ENCODE measurements around the gene STRADB. TPM values are rescaled to one million over a fixed set of nuclear protein-coding genes. Genes with fewer than 3 reads are reported as not detected.

The STRADB gene
- total and polyA plus RNA-seq, 2 experiments from 2014 or later: 35.9 to 37.1 TPM

- TF ChIP-seq, protein P1, sequence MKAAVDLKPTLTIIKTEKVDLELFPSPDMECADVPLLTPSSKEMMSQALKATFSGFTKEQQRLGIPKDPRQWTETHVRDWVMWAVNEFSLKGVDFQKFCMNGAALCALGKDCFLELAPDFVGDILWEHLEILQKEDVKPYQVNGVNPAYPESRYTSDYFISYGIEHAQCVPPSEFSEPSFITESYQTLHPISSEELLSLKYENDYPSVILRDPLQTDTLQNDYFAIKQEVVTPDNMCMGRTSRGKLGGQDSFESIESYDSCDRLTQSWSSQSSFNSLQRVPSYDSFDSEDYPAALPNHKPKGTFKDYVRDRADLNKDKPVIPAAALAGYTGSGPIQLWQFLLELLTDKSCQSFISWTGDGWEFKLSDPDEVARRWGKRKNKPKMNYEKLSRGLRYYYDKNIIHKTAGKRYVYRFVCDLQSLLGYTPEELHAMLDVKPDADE (IDR thresholded peaks at IDR 0.05): no peak
- TF ChIP-seq, protein P2, sequence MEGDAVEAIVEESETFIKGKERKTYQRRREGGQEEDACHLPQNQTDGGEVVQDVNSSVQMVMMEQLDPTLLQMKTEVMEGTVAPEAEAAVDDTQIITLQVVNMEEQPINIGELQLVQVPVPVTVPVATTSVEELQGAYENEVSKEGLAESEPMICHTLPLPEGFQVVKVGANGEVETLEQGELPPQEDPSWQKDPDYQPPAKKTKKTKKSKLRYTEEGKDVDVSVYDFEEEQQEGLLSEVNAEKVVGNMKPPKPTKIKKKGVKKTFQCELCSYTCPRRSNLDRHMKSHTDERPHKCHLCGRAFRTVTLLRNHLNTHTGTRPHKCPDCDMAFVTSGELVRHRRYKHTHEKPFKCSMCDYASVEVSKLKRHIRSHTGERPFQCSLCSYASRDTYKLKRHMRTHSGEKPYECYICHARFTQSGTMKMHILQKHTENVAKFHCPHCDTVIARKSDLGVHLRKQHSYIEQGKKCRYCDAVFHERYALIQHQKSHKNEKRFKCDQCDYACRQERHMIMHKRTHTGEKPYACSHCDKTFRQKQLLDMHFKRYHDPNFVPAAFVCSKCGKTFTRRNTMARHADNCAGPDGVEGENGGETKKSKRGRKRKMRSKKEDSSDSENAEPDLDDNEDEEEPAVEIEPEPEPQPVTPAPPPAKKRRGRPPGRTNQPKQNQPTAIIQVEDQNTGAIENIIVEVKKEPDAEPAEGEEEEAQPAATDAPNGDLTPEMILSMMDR (conservative IDR thresholded peaks at IDR 0.05; ENCODE audit: low read depth in 2 of 2): no peak
- TF ChIP-seq JUNB (IDR thresholded peaks at IDR 0.05; ENCODE audit: unreplicated experiment) (no peak), POLR2AphosphoS5 (IDR thresholded peaks at IDR 0.05; ENCODE audit: low read depth) (no peak), EZH2phosphoT487 (IDR thresholded peaks at IDR 0.05; ENCODE audit: unreplicated experiment) (no peak)
Observed at GRCh38 chr2:201460532-201460931, 9.0 kb downstream of the STRADB start (continued).

- H3K27me3 Mint-ChIP-seq (ENCODE audit: insufficient read depth, low read depth, poor library complexity): no peaks in the 10 kb centered on the region
- Histone ChIP-seq H3K79me2 (replicated peaks; ENCODE audit: insufficient read depth) (no peaks in the 10 kb centered on the region), H3K4me1 (ENCODE audit: insufficient read depth) (no peaks in the 10 kb centered on the region), H3K9me2 (ENCODE audit: insufficient read depth) (no peaks in the 10 kb centered on the region), H3K27me3 (ENCODE audit: insufficient read depth) (no peaks in the 10 kb centered on the region), H3K4me2 (no peak overlapping the region), H3K27ac (ENCODE audit: low read depth) (no peak overlapping the region), H3K4me3 (no peak overlapping the region), H4K20me1 (replicated peaks; ENCODE audit: insufficient read depth) (no peaks in the 10 kb centered on the region), H3F3A (replicated peaks; ENCODE audit: low read depth) (no peaks in the 10 kb centered on the region), H2AFZ (no peak overlapping the region), H3K36me3 (ENCODE audit: insufficient read depth) (no peaks in the 10 kb centered on the region; the same call in 1 of the 2 replicates)
- H3K36me3 Mint-ChIP-seq (ENCODE audit: low read depth): peaks cover 20% of the 10 kb centered on the region
- H3K9me3 Mint-ChIP-seq: no peaks in the 10 kb centered on the region
- ATAC-seq: no peak
- no peak overlapping the region for H3K4me3 Mint-ChIP-seq
- no peaks in the 10 kb centered on the region for H3K4me1 Mint-ChIP-seq
- H3K27ac Mint-ChIP-seq: no peak overlapping the region
- DNase-seq (ENCODE audit: low spot score): no peak
- TF ChIP-seq ZNF331 (CRISPR knock-in tag; IDR thresholded peaks at IDR 0.05; ENCODE audit: low read depth): no peak
- TF ChIP-seq EZH2 (IDR thresholded peaks at IDR 0.05; ENCODE audit: low read depth, unreplicated experiment): no peak
- no peak for TF ChIP-seq STAT1 (IDR thresholded peaks at IDR 0.05; ENCODE audit: unreplicated experiment)
- no peak for TF ChIP-seq REST (IDR thresholded peaks at IDR 0.05; ENCODE audit: unreplicated experiment)
- no peak for TF ChIP-seq POLR2AphosphoS5 (IDR thresholded peaks at IDR 0.05; ENCODE audit: low read depth)
- TF ChIP-seq, protein P1 (IDR thresholded peaks at IDR 0.05): no peak
- no peak for TF ChIP-seq EZH2phosphoT487 (IDR thresholded peaks at IDR 0.05; ENCODE audit: unreplicated experiment)
- TF ChIP-seq, protein P2 (conservative IDR thresholded peaks at IDR 0.05; ENCODE audit: low read depth in 2 of 2): no peak
- TF ChIP-seq CREB1 (CRISPR knock-in tag; IDR thresholded peaks at IDR 0.05; ENCODE audit: low read depth): no peak
- TF ChIP-seq NANOG (IDR thresholded peaks at IDR 0.05; ENCODE audit: borderline replicate concordance): no peak
Observed at GRCh38 chr2:201464547-201464946, 13.0 kb downstream of the STRADB start.
